K562 (cell line): ENCODE data around the gene ABLIM2. TPM values are rescaled to one million over a fixed set of nuclear protein-coding genes. Genes with fewer than 3 reads are reported as not detected.

Experiments used
- ATAC-seq: fragments of 200-7000 bp; cut with Tn5 transposase; 3 replicates; pipeline ENCODE4 v1.9.1; 2020; ENCODE audit warnings: moderate library complexity
- BruUV-seq: library from RNA; stranded (reverse); fragments of 400-500 nt; replicated peaks from 2 replicates; lab custom pipeline; 2021; lab: Mats Ljungman, UMichigan
- CTCF ChIA-PET: fragments of 300-600 bp; formaldehyde crosslinking; extraction: SDS; loops from one replicate; lab custom pipeline; 2021; ENCODE audit warnings: low intra/inter-chr PET ratio; lab: Yijun Ruan, JAX
- POLR2A ChIA-PET: fragments of 300-600, 350-650 bp; sonication (Branson Sonifier 250); formaldehyde crosslinking; extraction: SDS; loops from one replicate; lab custom pipeline; 2021; ENCODE audit warnings: antibody characterized with exemption, inconsistent platforms; lab: Yijun Ruan, JAX
- DNase-seq, 4 experiments: peaks; one replicate each; pipeline versions ENCODE4 v3.0.0 to v3.0.0-alpha.2; 2011 to 2018; ENCODE audit warnings: low spot score in 3 of 4, mixed read lengths in 3 of 4; ENCODE audit errors: extremely low read depth in 1 of 4
- FAIRE-seq: peaks from 2 replicates; lab custom pipeline; 2011; peaks lifted over from hg19 to GRCh38; lab: Jason Lieb, UNC
- H2AFZ ChIP-seq: 2 replicates; pipeline ENCODE4 v1.6.0; 2011; ENCODE audit warnings: low read depth, low read length, control low read depth, inconsistent platforms
- H3K27ac ChIP-seq: fragments of 200-600 bp; 3 replicates; pipeline ENCODE4 v1.8.0; 2011; ENCODE audit warnings: low read depth, mild to moderate bottlenecking, control low read depth, inconsistent platforms, low read length, moderate library complexity, mixed read lengths; ENCODE audit errors: extremely low read depth
- H3K27me3 ChIP-seq, 2 experiments: fragments of 300-600 bp in 1 of 2; 2 replicates in 1 of 2; 3 replicates in 1 of 2; pipeline versions ENCODE4 v1.6.0 to v1.8.0; 2011; ENCODE audit warnings: inconsistent platforms in 2 of 2, low read length in 2 of 2, mild to moderate bottlenecking in 1 of 2, mixed read lengths in 1 of 2, moderate library complexity in 1 of 2; ENCODE audit not compliant: control insufficient read depth in 2 of 2, insufficient read depth in 2 of 2
- H3K36me3 ChIP-seq: fragments of 300-600 bp; 3 replicates; pipeline ENCODE4 v1.8.0; 2011; ENCODE audit warnings: mild to moderate bottlenecking, low read length, inconsistent platforms; ENCODE audit not compliant: control insufficient read depth, insufficient read depth
- H3K4me1 ChIP-seq, 2 experiments: fragments of 200-600 bp in 1 of 2; replicated peaks in 1 of 2; 2 replicates in 1 of 2; 3 replicates in 1 of 2; pipeline versions ENCODE4 v1.5.1 to v1.8.0; 2011; ENCODE audit warnings: inconsistent platforms in 2 of 2, low read length in 2 of 2, mild to moderate bottlenecking in 1 of 2, mixed read lengths in 1 of 2, moderate library complexity in 1 of 2; ENCODE audit not compliant: control insufficient read depth in 2 of 2, insufficient read depth in 2 of 2
- H3K4me2 ChIP-seq: 2 replicates; pipeline ENCODE4 v1.6.1; 2011; ENCODE audit warnings: low read length, control low read depth, inconsistent platforms, mixed read lengths; ENCODE audit not compliant: insufficient read depth
- H3K4me3 ChIP-seq: fragments of 200-600 bp; sonication (generic), shearing (Covaris generic); 2 replicates; pipeline ENCODE4 v1.5.1; 2016; ENCODE audit warnings: control low read depth, inconsistent platforms
- H3K79me2 ChIP-seq: fragments of 200-600 bp; 3 replicates; pipeline ENCODE4 v1.8.0; 2011; ENCODE audit warnings: low read length, inconsistent platforms; ENCODE audit not compliant: control insufficient read depth, insufficient read depth
- H3K9ac ChIP-seq, 2 experiments: 2 replicates each; pipeline versions ENCODE4 v1.6.0 to v1.6.1; 2011; ENCODE audit warnings: low read depth in 2 of 2, low read length in 2 of 2, control low read depth in 1 of 2, inconsistent platforms in 1 of 2, mild to moderate bottlenecking in 1 of 2, mixed read lengths in 1 of 2; ENCODE audit not compliant: insufficient read depth in 1 of 2
- H3K9me1 ChIP-seq: one replicate; pipeline ENCODE4 v1.6.0; 2011; ENCODE audit warnings: inconsistent platforms, mild to moderate bottlenecking, low read length, moderate library complexity; ENCODE audit not compliant: control insufficient read depth, insufficient read depth
- H3K9me3 ChIP-seq: replicated peaks from 2 replicates; pipeline ENCODE4 v1.5.1; 2011; ENCODE audit warnings: low read depth, low read length, inconsistent platforms; ENCODE audit not compliant: control insufficient read depth, insufficient read depth
- H4K20me1 ChIP-seq: replicated peaks from 2 replicates; pipeline ENCODE4 v1.6.1; 2011; ENCODE audit warnings: low read length, inconsistent platforms, mixed read lengths; ENCODE audit not compliant: control insufficient read depth, insufficient read depth
- BCLAF1 ChIP-seq, 2 experiments: fragments of 450-650 bp in 1 of 2; IDR thresholded peaks; 2 replicates each; pipeline ENCODE4 v1.6.1; 2011 to 2017; ENCODE audit warnings: low read depth in 2 of 2, antibody characterized with exemption in 1 of 2, borderline replicate concordance in 1 of 2, low read length in 1 of 2, mild to moderate bottlenecking in 1 of 2, mixed read lengths in 1 of 2; ENCODE audit not compliant: control insufficient read depth in 1 of 2
- CHCHD3 ChIP-seq: fragments of 250-450 bp; sonication (Bioruptor Pico); IDR thresholded peaks from 2 replicates; pipeline ENCODE4 v2.1.2; 2022; ENCODE audit warnings: mild to moderate bottlenecking
- CTCFL ChIP-seq: IDR thresholded peaks from 2 replicates; pipeline ENCODE4 v1.6.1; 2011; ENCODE audit warnings: borderline replicate concordance, low read depth, mild to moderate bottlenecking, moderate library complexity, low read length; ENCODE audit not compliant: insufficient read depth, poor library complexity, severe bottlenecking
- CUX1 ChIP-seq: fragments of 200-800 bp; sonication (Bioruptor generic); IDR thresholded peaks from 2 replicates; pipeline ENCODE4 v1.6.1; 2016; ENCODE audit warnings: missing genetic modification characterization, missing compliant biosample characterization
- DIDO1 ChIP-seq: fragments of 450-650 bp; IDR thresholded peaks from 2 replicates; pipeline ENCODE4 v1.6.1; 2016; ENCODE audit warnings: low read depth, missing biosample characterization, missing genetic modification characterization
- MYBL2 ChIP-seq, 2 experiments: fragments of 450-650 bp in 1 of 2; sonication (generic) in 1 of 2; formaldehyde crosslinking in 1 of 2; IDR thresholded peaks; 2 replicates each; pipeline versions ENCODE4 v1.6.1 to v1.8.1; 2017 to 2022; ENCODE audit warnings: borderline replicate concordance in 1 of 2, inconsistent platforms in 1 of 2, low read depth in 1 of 2, mild to moderate bottlenecking in 1 of 2, missing genetic modification reagents in 1 of 2, moderate library complexity in 1 of 2
- TSC22D4 ChIP-seq: fragments of 450-650 bp; IDR thresholded peaks from 2 replicates; pipeline ENCODE4 v1.6.1; 2016; ENCODE audit warnings: missing genetic modification characterization, missing biosample characterization, control low read depth
- WGBS: fragments of 100-300 bp; shearing (Covaris generic); methylation state at CpG from one replicate; pipeline ENCODE4 v1.1.6; 2016; ENCODE audit warnings: low coverage, mixed read lengths; ENCODE audit not compliant: insufficient coverage; ENCODE audit errors: missing lambda C conversion rate; 5-methylcytosine and 5-hydroxymethylcytosine counted together
- in situ Hi-C: fragments of 300-500 bp; cut with MboI; formaldehyde crosslinking; loops from 4 replicates; pipeline ENCODE4 v1.15.0; 2018; ENCODE audit warnings: inconsistent platforms, mixed read lengths
- intact Hi-C: fragments of 100-400 bp; cut with micrococcal nuclease; formaldehyde crosslinking; loops from 2 replicates; pipeline ENCODE4 v1.14.2; 2022
- polyA plus RNA-seq, 8 experiments: library from polyadenylated mRNA; depleted of rRNA in 4 of 8; stranded (reverse) in 5 of 8; unstranded in 3 of 8; fragments of >200 nt; fragmentation: Nextera tagmentation in 2 of 8; fragmentation: Illumina TruSeq in 1 of 8; extraction: Ambion mirVana in 2 of 8; extraction: Trizol in 1 of 8; gene quantifications; 2 replicates each; pipeline versions ENCODE4 v1.2.1 to v1.2.3, GENCODE V29; 2011 to 2014; ENCODE audit warnings: inconsistent platforms in 1 of 8, missing spikeins in 1 of 8
- total RNA-seq, 7 experiments: library from RNA; depleted of rRNA in 6 of 7; stranded (reverse); fragments of >200 nt in 6 of 7; fragmentation: Illumina TruSeq in 2 of 7; extraction: Trizol in 2 of 7; gene quantifications; 2 replicates each; pipeline versions ENCODE4 v1.2.1 to v1.2.3, GENCODE V29; 2011 to 2021; ENCODE audit warnings: low replicate concordance in 1 of 7

The ABLIM2 gene
- total and polyA plus RNA-seq, 9 of the 15 experiments (the other 6 are each of a cell fraction or from before 2014, with no cell fraction given), result not detected

GRCh38 chr4:7981738-7982394 is 176.7 kb downstream of the ABLIM2 start:
- Histone ChIP-seq H3K9me3 (no peaks in the 10 kb centered on the region), H3K4me1 (no peaks in the 10 kb centered on the region), H3K27ac (no peak overlapping the region; the same call in 2 of the 3 replicates), H3K27me3 (peaks cover 4 to 52% of the 10 kb centered on the region in 2 experiments; a peak in 3 of 5 replicates), H3K36me3 (no peaks in the 10 kb centered on the region), H3K79me2 (no peaks in the 10 kb centered on the region), H3K9me1 (no peaks in the 10 kb centered on the region), H3K9ac (no peak overlapping the region), H2AFZ (no peak overlapping the region), H4K20me1 (peaks cover 11% of the 10 kb centered on the region; the same call in 1 of the 2 replicates), H3K4me3 (no peak overlapping the region), H3K4me2 (no peak overlapping the region)
- ChIA-PET POLR2A (interaction anchor here (0.7 to 1.2 kb wide), 2 partner anchors 11 to 42 kb away, joined by 3 to 4 read pairs; partner anchors contain the start of gene AFAP1), CTCF (no interaction called here)
- WGBS, result 0% methylated on average over 7 of the region's 8 CpGs
- ATAC-seq (no peak), FAIRE-seq (no peak), DNase-seq (no peak)
- no TSS peak for BruUV-seq
- intact Hi-C loops, result no loop called here
- in situ Hi-C loops, result no loop called here
- TF ChIP-seq CTCFL (no peak), MYBL2 (IDR thresholded peaks at IDR 0.05; ENCODE audit: low read depth) (no peak), MYBL2 (CRISPR knock-in tag; IDR thresholded peaks at IDR 0.05; ENCODE audit: borderline replicate concordance) (no peak), BCLAF1 (IDR thresholded peaks at IDR 0.05; ENCODE audit: borderline replicate concordance in 1 of 2, control insufficient read depth in 1 of 2, low read depth in 2 of 2, low read length in 1 of 2) (no peak), CHCHD3 (CRISPR knock-in tag) (no peak), TSC22D4 (no peak), DIDO1 (tag) (no peak), CUX1 (CRISPR knock-in tag) (no peak)
